IgD-negative memory B cell (primary cell): ENCODE measurements around the gene MFF. TPM values are rescaled to one million over a fixed set of nuclear protein-coding genes. Genes with fewer than 3 reads are reported as not detected.
"Not testable (repeated sequence)": the region's sequence is repeated elsewhere in the genome, so short reads cannot be mapped to it uniquely, and the experiment has no call there.

Source experiments
- H3K27ac Mint-ChIP-seq, 3 donors: one replicate each; pipeline ENCODE4 v1.8.0; 2020 to 2022; ENCODE audit warnings: mild to moderate bottlenecking in 3 of 3, mixed read lengths in 3 of 3, moderate library complexity in 1 of 3
- H3K27me3 Mint-ChIP-seq: one replicate; pipeline ENCODE4 v1.8.0; 2021; ENCODE audit warnings: mixed read lengths
- H3K36me3 Mint-ChIP-seq: one replicate; pipeline ENCODE4 v1.8.0; 2020; ENCODE audit warnings: mild to moderate bottlenecking, mixed read lengths
- H3K4me1 Mint-ChIP-seq, 3 donors: one replicate each; pipeline ENCODE4 v1.8.0; 2020 to 2022; ENCODE audit warnings: mixed read lengths in 3 of 3, mild to moderate bottlenecking in 1 of 3
- H3K4me3 Mint-ChIP-seq, 4 donors: one replicate each; pipeline ENCODE4 v1.8.0; 2020 to 2022; ENCODE audit warnings: mild to moderate bottlenecking in 4 of 4, mixed read lengths in 4 of 4, moderate library complexity in 3 of 4
- H3K9me3 Mint-ChIP-seq, 3 donors: one replicate each; pipeline ENCODE4 v1.8.0; 2020 to 2021; ENCODE audit warnings: mixed read lengths in 3 of 3, mild to moderate bottlenecking in 1 of 3
- polyA plus RNA-seq: library from polyadenylated mRNA; unstranded; fragments of 300-500 nt; fragmentation: Illumina TruSeq; gene quantifications from one replicate; pipeline ENCODE4 v1.2.3, GENCODE V29; 2021

The MFF gene
- polyA plus RNA-seq, 1 donor from 2014 or later = 139 TPM

DNA sequence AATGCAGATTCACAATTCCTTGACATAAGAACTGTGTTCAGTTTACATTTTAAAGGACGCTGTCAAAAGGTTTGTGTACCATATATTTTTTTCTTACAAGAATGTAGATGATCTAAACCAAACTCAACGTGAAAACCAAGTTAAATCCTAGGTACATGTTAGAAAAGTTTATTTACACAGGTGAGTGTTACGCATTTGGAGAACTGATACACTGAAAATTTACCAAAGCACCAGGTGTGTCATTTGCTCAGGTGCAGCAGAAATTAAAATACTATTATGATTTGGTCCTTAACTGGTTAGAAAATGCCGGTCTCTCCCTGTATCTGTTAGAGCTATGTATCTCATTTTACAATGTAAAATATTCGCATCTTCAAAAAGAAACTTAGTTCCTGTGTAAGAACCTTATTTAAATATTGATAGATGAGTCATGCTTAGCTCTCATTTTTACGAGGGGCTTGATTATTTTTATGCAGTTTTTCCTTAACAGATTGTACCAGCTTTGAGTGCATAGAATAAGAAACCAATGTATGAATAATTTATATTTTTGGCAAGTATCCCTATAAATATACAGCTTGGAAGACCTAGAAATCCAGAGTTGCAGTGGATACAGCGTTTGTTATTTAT is 25.1 kb downstream of the MFF start:
- peaks cover 5% of the 10 kb centered on the region for H3K36me3 Mint-ChIP-seq
- no peaks in the 10 kb centered on the region for H3K9me3 Mint-ChIP-seq
- H3K27me3 Mint-ChIP-seq = no peaks in the 10 kb centered on the region
- no peak overlapping the region for H3K4me3 Mint-ChIP-seq
- no peaks in the 10 kb centered on the region for H3K4me1 Mint-ChIP-seq
- H3K27ac Mint-ChIP-seq = no peak overlapping the region

DNA sequence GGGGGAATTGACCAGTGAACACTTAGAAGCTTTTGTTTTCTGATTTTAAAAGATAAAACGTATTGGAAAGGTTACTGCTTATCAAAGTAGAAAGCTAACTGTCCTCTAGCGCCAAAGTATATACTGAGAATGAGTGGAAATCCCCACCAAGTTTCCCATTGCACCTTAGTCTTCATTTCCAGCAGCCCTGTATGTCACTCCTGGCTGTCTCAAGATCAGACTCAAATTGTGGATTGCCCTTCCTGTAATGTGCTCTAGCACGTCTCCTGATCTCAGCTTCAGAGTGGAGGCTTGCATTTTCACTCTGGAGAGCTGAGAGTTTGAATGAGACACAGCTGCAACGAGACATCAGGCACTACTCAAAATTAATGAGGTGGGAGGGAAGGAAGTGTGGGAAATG is 26.6 kb downstream of the MFF start:
- Mint-ChIP-seq H3K36me3 (peaks cover 5% of the 10 kb centered on the region), H3K27ac (no peak overlapping the region), H3K4me3 (no peak overlapping the region), H3K27me3 (no peaks in the 10 kb centered on the region), H3K4me1 (no peaks in the 10 kb centered on the region), H3K9me3 (no peaks in the 10 kb centered on the region)

DNA sequence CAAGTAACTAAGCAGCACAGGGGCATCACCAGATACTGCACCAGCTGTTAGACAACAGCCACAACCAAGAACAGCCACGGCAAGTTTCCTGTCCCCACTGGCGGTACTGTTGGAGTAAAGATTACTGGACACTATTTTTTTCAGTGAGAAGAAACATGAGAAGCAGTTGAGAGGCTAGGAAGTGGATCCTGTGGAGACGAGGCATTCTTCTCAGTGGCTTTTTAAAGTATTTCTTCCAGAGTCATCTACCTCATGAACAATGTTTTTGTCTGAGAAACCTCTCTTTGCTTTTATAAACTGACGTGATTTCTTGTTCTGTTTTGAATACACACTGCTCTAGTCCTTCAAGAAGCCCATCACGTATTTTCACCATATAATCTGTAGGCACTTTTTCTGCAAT is 35.3 kb downstream of the MFF start:
- Mint-ChIP-seq H3K27ac (peak overlapping the region in 2 of 3 donors; percentile 2 to 31), H3K36me3 (peaks cover 3% of the 10 kb centered on the region), H3K4me3 (no peak overlapping the region), H3K9me3 (no peaks in the 10 kb centered on the region), H3K4me1 (peaks cover 0 to 4% (median 0%) of the 10 kb centered on the region in 3 donors), H3K27me3 (no peaks in the 10 kb centered on the region)

DNA sequence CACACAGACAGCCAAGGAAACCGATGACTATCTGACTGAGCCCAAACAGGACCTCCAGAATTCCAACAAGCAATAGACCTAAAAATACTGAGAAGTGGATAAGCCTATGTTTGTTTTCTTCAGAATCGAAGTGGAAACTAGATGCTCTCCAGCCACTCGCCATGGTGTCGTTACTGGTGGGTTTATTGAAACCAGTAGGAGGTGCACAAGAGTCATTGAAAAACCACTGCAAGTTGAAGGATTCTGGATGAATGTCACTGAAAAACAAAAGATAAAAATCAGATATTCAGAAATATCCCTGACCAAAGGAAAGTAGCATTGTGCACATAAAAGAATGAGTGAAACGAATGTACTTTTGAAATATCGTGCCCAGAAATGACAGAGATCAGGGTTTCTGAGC is 38.7 kb downstream of the MFF start:
- no peak overlapping the region for H3K27ac Mint-ChIP-seq
- H3K27me3 Mint-ChIP-seq = no peaks in the 10 kb centered on the region

DNA sequence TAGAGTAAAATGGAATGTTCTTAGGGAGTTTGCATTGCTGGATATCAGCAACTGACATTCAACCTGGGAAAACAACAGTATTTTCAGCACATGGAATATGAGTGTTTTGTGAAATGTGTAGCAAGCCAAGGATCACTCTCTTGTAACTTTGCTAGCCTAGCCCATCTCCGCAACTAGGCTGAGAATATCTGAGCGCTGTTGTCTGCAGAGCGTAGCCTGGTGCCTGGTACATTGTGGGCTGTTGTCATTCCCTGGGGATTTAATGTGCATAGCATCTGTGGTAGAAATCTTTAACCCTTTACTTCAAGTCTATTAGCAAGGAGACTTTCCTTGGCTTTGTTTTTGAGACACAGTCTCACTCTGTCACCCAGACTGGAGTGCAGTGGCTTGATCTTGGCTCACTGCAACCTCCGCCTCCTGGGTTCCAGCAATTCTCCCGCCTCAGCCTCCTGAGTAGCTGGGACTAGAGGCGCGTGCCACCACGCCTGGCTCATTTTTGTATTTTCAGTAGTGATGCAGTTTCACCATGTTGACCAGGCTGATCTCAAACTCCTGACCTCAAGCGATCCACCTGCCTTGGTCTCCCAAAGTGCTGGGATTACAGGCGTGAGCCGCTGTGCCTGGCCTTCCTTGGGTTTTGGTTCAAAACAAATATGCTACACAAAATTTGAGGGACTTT is 39.7 kb downstream of the MFF start:
- H3K4me1 Mint-ChIP-seq, H3K27me3 Mint-ChIP-seq, H3K36me3 Mint-ChIP-seq, H3K4me3 Mint-ChIP-seq, H3K9me3 Mint-ChIP-seq: not testable (repeated sequence)
- peak overlapping the region in 1 of 3 donors; percentile 84 for H3K27ac Mint-ChIP-seq

More for the DNA sequence above, 38.7 kb downstream of the MFF start:
- H3K36me3 Mint-ChIP-seq = peaks cover 3% of the 10 kb centered on the region
- no peak overlapping the region for H3K4me3 Mint-ChIP-seq
- H3K9me3 Mint-ChIP-seq = no peaks in the 10 kb centered on the region
- H3K4me1 Mint-ChIP-seq = peaks cover 0 to 4% (median 0%) of the 10 kb centered on the region in 3 donors

DNA sequence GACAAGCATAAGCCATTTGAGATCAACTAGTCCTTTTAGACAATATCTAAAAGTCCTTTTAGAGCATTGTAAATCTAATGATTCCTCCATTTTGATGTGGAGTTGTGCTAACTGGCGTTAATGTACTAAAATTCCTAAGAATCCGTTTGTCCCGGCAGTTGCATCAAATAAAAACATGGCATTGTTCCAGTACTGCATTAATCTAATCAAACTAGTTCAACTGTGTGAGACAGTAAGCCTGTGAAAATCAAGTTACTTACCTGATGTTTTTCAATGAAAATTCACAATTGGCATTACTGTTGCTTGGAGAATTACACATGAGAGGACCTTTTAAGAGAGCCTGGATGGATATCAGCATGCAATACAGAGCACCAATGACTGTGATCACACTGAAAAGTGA is 40.8 kb downstream of the MFF start:
- Mint-ChIP-seq H3K9me3 (no peaks in the 10 kb centered on the region), H3K36me3 (no peaks in the 10 kb centered on the region), H3K4me1 (peaks cover 0 to 4% (median 0%) of the 10 kb centered on the region in 3 donors), H3K4me3 (no peak overlapping the region), H3K27me3 (no peaks in the 10 kb centered on the region), H3K27ac (no peak overlapping the region)

DNA sequence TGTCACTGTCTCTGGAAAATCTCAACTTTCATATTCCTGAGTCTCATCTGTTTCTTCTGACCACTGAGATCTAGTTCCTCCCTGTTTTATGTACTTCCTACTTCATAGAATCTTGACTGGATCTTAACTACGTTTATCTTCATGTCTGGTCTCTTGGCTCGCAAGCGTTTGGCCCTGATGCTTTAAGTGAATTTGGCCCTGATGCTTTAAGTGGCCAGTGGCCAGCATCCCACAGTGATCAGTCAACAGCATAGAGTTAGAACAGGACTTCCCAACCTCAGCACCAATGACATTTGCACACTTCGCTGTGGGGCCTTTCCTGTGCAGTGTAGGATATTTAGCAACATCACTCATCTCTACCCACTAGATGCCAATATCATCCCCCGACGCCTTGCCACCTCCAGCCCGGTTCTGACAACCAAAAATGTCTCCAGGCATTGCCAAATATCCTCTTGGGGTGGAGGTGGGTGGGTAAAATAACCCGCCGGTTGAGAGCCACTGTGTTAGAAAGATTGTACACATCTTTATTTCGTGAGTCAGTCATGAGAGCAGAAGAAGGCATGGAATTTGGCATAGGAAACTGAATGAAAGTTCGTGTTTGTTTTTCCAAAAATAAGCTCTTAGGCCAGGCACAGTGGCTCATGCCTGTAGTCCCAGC is 41.8 kb downstream of the MFF start:
- H3K27me3 Mint-ChIP-seq = peaks cover 3% of the 10 kb centered on the region
- peaks cover 0 to 4% (median 0%) of the 10 kb centered on the region in 3 donors for H3K4me1 Mint-ChIP-seq
- peak overlapping the region in 1 of 4 donors; percentile 23 for H3K4me3 Mint-ChIP-seq
- H3K36me3 Mint-ChIP-seq = no peaks in the 10 kb centered on the region
- no peaks in the 10 kb centered on the region for H3K9me3 Mint-ChIP-seq
- H3K27ac Mint-ChIP-seq = no peak overlapping the region

DNA sequence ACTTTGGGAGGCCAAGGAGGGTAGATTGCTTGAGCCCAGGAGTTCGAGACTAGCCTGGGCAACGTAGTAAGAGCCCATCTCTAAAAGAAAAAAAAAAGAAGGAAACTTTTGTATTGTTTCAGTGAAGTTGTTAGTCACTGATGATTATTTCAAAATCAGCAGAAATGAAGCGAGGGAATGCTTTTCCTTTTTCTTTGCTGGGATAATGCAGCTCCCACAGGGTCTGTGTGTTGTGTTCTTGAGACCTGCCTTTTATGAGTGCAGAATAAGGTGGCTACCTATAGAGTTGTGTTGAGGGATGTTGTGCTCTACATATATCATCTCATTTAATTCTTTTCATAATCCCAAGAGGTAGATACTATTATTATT is 42.4 kb downstream of the MFF start:
- Mint-ChIP-seq H3K36me3 (no peaks in the 10 kb centered on the region), H3K9me3 (no peaks in the 10 kb centered on the region), H3K4me3 (no peak overlapping the region), H3K27ac (no peak overlapping the region), H3K27me3 (peaks cover 5% of the 10 kb centered on the region), H3K4me1 (peaks cover 0 to 4% (median 0%) of the 10 kb centered on the region in 3 donors)

DNA sequence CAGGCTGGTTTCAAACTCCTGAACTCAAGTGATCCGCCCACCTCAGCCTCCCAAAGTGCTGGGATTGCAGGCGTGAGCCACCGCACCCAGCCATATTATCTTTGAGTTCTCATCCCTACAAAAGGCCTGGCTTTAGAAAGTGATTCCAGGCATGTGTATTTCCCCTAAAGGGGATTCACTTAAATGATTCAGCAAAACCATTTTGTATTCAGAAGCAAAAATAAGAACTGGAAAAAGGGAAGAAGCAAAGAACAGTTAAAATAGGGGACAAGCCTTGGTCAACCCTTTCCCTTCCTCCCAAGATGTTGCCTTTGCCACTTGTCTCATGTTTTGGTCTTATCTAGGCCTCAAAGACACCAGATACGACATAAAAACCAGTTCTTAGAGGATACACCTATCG is 43.5 kb downstream of the MFF start:
- H3K4me1 Mint-ChIP-seq = peaks cover 0 to 4% (median 0%) of the 10 kb centered on the region in 3 donors
- H3K27ac Mint-ChIP-seq = peak overlapping the region in 1 of 3 donors; percentile 62
- peaks cover 0 to 2% (median 0%) of the 10 kb centered on the region in 3 donors for H3K9me3 Mint-ChIP-seq
- peaks cover 5% of the 10 kb centered on the region for H3K27me3 Mint-ChIP-seq
- H3K36me3 Mint-ChIP-seq = peaks cover 2% of the 10 kb centered on the region
- H3K4me3 Mint-ChIP-seq = no peak overlapping the region

DNA sequence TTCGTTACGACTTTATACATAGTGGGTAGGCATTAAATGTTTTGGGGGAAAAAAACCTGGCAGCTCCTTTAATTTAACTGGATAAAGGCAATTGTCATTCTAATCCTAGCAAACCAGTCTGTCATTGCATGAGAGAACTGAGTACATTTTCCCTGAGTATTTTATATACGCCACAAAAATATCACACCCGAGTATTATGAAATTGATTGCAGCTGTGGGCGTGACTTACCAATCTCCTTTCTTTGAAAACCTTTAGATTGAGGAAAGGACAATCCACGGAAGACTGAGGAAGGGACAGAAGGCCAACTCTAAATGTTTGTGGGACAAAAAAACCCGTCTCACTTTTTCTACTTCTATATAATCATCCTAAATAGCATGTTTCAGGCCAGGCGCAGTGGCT is 45.0 kb downstream of the MFF start:
- Mint-ChIP-seq H3K9me3 (peaks cover 0 to 2% (median 0%) of the 10 kb centered on the region in 3 donors), H3K36me3 (peaks cover 2% of the 10 kb centered on the region), H3K4me3 (no peak overlapping the region), H3K27me3 (peaks cover 5% of the 10 kb centered on the region), H3K27ac (no peak overlapping the region), H3K4me1 (no peaks in the 10 kb centered on the region)

DNA sequence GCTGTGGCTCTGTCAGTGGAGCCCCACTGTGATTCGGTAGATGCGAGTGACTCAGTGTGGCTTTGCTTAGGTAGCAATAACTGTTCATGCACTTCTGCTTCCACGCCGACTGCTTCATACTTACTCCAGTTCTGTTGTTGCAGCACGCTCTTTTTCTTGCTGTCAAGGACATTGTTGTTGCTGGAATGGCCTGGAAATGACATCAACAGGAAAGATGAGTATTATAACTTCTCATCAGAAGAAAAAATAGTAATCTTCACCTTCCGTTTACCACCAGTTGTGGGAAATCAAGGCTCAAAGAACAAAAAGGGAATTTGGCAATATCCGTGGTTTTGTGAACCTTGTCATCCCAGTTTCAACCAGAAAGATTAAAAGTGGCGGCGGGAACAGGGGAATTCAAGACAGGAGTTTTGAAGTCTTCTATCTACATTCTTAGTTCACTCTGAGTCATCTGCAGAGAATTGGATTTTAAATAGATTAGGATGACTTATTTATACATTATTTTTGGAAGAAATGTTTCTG is 45.8 kb downstream of the MFF start:
- Mint-ChIP-seq H3K4me3 (no peak overlapping the region), H3K36me3 (peaks cover 2% of the 10 kb centered on the region), H3K27ac (no peak overlapping the region), H3K4me1 (no peaks in the 10 kb centered on the region), H3K9me3 (peaks cover 0 to 2% (median 0%) of the 10 kb centered on the region in 3 donors), H3K27me3 (peaks cover 5% of the 10 kb centered on the region)

DNA sequence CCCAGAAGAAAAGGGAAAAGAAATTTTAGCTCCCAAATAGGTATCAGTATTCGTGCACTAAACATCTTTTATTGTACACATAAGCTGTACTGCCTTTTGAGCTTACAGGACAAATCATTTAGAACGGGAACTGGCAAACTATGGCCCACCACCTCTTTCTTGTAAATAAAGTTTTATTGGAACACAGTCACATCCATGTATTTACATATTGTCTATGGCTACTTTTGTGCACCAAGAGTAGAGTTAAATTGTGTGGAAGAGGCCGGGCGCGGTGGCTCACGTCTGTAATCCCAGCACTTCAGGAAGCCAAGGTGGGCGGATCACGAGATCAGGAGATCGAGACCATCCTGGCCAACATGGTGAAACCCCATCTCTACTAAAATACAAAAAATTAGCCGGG is 48.3 kb downstream of the MFF start:
- H3K4me3 Mint-ChIP-seq = no peak overlapping the region
- H3K36me3 Mint-ChIP-seq = peaks cover 2% of the 10 kb centered on the region
- H3K27ac Mint-ChIP-seq = no peak overlapping the region

DNA sequence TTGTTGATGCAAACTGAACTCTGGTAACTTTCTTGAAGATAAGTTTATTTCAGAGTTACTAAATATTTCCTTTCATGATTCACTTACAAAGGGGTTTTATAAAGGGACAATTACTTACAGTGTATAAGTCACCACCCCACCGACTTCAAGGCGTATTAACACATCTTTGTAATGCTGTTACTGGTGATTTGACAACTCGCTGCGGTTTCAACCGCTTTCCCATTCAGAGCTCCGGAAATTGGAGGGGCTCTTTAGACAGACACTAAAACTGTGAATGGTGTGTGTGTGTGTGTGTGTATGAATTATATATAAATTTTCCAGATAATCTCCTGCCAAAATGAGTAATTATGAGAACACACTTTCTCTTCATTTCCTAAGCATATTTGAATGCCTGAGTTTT is 49.1 kb downstream of the MFF start:
- H3K27me3 Mint-ChIP-seq = peaks cover 5% of the 10 kb centered on the region
- no peak overlapping the region for H3K27ac Mint-ChIP-seq
- no peak overlapping the region for H3K4me3 Mint-ChIP-seq
- peaks cover 0 to 3% (median 0%) of the 10 kb centered on the region in 3 donors for H3K4me1 Mint-ChIP-seq
- peaks cover 2% of the 10 kb centered on the region for H3K36me3 Mint-ChIP-seq
- peaks cover 0 to 2% (median 0%) of the 10 kb centered on the region in 3 donors for H3K9me3 Mint-ChIP-seq

More for the DNA sequence above, 48.3 kb downstream of the MFF start:
- H3K27me3 Mint-ChIP-seq = peaks cover 5% of the 10 kb centered on the region
- peaks cover 0 to 3% (median 0%) of the 10 kb centered on the region in 3 donors for H3K4me1 Mint-ChIP-seq
- peaks cover 0 to 2% (median 0%) of the 10 kb centered on the region in 3 donors for H3K9me3 Mint-ChIP-seq

DNA sequence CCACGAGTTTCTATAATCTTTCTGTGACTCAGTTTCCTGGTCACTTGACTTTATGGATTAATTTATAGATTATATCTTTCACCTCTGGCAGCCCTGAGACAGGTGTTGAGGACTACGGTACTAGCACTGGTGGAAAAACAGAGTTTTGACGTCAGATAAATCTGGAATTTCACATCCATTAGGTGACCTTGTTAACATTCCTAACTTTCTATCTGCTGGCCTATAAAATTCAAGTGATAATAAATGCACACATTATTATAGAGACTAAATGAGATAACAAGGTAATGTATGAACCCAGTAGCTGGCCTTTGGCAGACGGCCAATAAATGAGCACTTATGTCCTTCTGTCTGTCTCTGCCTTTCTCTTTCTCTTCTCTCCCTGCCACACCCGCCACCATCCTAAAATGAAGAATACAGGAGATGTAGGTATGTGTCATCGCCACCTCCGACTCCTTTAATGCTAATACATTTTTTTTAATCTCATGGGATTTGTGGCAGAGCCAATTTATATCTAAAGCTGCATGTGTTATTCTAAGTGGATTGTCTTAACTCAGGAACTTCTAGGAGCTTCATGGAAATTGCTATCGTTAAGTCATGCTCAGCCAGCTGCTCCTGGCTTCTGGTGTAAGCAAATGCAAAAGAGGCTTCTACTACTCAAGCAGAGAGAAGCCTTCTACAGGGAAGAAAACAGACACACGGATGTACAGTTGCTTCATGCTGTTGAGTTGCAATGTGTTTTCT is 51.8 kb downstream of the MFF start:
- no peak overlapping the region for H3K27ac Mint-ChIP-seq
- peaks cover 2% of the 10 kb centered on the region for H3K36me3 Mint-ChIP-seq
- H3K4me3 Mint-ChIP-seq = no peak overlapping the region
- H3K9me3 Mint-ChIP-seq = peaks cover 0 to 2% (median 0%) of the 10 kb centered on the region in 3 donors
- H3K27me3 Mint-ChIP-seq = peaks cover 3% of the 10 kb centered on the region
- H3K4me1 Mint-ChIP-seq = peaks cover 0 to 3% (median 0%) of the 10 kb centered on the region in 3 donors
